Measurements from ENCODE around the gene FAM171A2.
"Not testable (repeated sequence)": the region's sequence is repeated elsewhere in the genome, so short reads cannot be mapped to it uniquely, and the experiment has no call there.

Gene FAM171A2

GRCh38 chr17:44360144-44360533 lies 3.5 kb downstream of the FAM171A2 start:
- DNase-seq, result no peak

DNA sequence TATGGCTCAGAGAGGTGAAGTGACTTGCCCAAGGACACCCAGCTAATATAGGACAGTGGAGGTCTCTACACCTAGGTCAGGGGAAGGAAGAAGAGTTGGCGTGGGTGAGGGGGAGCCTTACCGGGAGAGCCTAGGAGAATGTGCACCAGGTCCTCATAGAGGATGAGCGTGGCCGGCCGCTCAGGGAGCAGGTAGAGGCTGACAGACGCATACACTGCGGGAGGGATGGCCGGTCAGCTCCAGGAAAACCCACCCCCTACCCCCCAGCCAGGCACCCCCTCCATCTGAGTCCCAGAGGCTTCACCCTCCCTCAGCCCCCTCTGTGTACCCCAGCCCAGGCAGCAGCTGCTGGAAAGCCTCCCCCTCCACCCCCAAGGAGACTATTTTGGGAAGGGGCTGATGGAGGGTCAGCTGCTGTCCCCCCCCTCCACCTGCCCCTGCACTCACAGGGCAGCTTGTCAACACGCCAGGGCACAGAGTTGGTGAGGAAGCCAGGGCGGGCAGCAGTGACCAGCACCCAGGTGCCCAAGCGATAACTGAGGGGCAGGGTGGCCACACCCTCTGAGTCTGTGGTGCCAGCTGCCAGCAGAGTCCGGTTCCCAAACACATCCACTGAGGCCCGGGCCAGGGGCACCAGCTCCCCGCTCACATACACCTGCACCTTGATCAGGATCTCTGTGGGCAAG lies 4.1 kb downstream of the FAM171A2 start:
- no peak for DNase-seq

GRCh38 chr17:44359006-44359405 lies 4.6 kb downstream of the FAM171A2 start:
- no peak for DNase-seq

GRCh38 chr17:44358066-44358465 lies 5.6 kb downstream of the FAM171A2 start:
- no peak for DNase-seq

- DNase-seq, result no peak
These were observed 7.4 kb downstream of the FAM171A2 start for GRCh38 chr17:44356241-44356640.

DNA sequence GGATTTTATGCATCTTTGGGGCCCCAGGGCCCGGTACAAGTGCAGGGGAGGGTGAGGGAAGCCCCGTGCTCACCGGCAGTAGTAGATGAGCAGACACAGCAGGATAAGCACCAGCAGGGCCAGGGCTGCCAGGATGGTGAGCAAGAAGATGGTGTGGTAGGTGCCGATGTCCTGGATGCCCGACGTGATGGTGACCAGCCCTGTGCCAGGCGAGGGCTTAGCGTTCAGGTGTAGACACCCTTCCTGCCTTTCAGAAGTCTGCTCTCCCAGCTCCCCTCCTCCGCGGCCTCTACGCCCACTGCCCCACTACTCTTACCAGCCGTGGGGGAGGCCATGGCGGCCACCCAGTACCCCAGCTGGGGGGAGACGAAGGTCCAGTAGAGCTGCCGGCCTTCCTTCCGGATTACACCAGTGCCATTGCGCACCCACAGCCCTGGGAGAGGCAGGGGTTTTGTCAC lies 8.0 kb downstream of the FAM171A2 start:
- DNase-seq, result no peak

GRCh38 chr17:44354582-44355561 lies 8.8 kb downstream of the FAM171A2 start:
- DNase-seq, result peak in 4 of 5 donors; percentile 31 to 53 (median 43)

GRCh38 chr17:44353672-44354331 lies 9.9 kb downstream of the FAM171A2 start:
- DNase-seq, result no peak

DNA sequence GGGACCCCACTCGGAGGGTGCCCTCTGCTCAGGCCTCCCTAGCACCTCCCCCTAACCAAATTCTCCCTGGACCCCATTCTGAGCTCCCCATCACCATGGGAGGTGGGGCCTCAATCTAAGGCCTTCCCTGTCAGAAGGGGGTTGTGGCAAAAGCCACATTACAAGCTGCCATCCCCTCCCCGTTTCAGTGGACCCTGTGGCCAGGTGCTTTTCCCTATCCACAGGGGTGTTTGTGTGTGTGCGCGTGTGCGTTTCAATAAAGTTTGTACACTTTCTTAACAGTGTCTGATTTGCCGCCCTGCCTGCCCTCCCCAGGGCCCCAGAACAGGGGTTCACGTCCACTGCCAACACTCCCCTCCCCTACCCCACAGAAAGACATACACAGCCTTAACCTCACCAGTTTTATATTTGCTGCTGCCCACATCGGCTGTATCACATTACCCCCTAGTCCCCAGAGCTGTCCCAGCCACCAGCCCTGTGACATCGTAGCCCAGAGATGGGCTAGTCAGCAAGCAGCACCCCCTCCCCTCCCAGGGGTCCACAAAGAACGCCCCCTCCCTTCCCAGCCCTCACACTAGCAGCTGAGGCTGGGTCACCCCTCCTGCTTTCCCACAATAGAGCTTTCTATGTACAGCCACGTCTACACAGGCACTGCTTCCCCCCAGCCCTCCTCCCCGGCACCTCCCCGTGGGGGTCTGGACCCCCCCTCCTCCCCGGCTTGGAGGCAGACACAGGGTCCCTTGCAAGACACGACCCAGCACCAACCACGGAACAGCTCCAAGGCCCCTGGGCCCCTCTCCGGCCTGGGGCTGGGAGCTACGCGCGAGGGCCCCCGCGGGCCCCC lies 10.6 kb downstream of the FAM171A2 start:
- no peak for DNase-seq

DNA sequence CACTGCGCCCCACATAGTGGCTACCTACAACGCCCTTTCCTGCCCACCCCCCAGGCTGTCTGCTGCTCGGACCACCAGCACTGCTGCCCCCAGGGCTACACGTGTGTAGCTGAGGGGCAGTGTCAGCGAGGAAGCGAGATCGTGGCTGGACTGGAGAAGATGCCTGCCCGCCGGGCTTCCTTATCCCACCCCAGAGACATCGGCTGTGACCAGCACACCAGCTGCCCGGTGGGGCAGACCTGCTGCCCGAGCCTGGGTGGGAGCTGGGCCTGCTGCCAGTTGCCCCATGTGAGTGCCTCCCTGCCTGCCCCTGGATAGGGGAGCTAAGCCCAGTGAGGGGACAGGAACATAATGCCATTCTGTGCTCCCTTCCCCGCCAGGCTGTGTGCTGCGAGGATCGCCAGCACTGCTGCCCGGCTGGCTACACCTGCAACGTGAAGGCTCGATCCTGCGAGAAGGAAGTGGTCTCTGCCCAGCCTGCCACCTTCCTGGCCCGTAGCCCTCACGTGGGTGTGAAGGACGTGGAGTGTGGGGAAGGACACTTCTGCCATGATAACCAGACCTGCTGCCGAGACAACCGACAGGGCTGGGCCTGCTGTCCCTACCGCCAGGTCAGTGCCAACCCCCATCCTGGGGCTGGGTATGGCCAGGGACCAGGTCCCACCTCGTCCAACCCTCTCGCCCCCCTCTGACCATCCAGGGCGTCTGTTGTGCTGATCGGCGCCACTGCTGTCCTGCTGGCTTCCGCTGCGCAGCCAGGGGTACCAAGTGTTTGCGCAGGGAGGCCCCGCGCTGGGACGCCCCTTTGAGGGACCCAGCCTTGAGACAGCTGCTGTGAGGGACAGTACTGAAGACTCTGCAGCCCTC lies 11.5 kb downstream of the FAM171A2 start:
- DNase-seq, result no peak

- no peak for DNase-seq
These were observed 12.2 kb downstream of the FAM171A2 start for GRCh38 chr17:44351464-44351863.

GRCh38 chr17:44350733-44351226 lies 12.9 kb downstream of the FAM171A2 start:
- DNase-seq, result peak; percentile 33 to 60 (median 52)

DNA sequence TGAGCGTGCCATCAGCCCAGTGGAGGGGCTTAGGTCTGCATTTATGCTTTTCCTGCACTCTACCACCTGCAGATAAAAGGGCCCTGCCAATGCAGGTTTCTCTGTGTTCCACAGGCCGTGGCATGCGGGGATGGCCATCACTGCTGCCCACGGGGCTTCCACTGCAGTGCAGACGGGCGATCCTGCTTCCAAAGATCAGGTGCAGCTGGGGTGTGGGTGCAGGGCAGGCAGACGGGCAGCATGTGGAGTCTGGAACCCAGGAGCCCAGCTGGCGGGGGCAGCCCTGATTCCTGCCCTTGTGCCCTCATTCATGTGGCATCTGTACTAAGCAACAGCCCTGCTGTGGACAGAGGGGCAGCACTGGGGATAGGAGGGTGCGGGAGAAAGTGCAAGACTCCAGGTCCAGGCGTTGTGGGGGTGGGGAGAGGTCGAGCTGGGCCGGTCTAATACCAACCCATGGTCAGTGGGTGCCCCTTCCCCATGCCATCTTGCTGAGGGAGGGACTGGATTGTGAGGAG lies 14.0 kb downstream of the FAM171A2 start:
- DNase-seq, result no peak

- no peak for DNase-seq
These were observed 14.7 kb downstream of the FAM171A2 start for GRCh38 chr17:44348988-44349364.

DNA sequence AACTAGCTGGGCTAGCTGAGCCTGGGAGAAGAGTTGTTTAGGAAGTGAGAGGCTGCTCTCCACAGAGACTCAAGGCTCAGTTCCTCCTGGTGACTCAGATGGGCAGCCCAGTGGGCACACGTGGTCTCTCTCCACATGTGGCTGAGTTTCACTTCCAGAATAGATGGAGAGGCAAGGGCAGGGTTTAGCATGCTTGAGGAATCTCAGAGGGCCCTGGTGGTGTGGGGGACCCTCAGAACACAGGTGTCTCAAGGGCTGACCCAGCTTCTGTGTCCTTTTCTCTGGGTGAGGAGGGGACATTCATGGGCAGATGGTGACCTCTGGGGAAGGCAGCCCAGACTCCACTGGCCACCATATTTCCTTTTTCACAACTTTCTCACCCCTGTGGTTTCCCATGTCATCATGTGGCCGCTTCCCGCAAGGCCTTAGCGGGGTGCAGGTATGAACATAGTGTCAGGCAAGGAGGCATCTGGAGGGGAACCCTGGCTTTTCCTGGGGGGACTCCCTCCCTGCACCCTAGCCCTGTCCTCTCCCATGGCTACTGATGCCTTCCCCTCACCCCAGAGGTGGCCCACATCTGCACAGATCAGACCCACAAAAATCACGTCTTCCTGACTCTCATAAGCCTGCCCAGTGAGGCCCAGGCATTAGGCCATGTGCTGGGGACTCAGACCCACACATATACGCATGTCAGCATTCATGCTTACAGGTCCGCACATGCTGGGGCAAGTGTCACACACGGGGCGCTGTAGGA lies 15.2 kb downstream of the FAM171A2 start:
- DNase-seq, result no peak

DNA sequence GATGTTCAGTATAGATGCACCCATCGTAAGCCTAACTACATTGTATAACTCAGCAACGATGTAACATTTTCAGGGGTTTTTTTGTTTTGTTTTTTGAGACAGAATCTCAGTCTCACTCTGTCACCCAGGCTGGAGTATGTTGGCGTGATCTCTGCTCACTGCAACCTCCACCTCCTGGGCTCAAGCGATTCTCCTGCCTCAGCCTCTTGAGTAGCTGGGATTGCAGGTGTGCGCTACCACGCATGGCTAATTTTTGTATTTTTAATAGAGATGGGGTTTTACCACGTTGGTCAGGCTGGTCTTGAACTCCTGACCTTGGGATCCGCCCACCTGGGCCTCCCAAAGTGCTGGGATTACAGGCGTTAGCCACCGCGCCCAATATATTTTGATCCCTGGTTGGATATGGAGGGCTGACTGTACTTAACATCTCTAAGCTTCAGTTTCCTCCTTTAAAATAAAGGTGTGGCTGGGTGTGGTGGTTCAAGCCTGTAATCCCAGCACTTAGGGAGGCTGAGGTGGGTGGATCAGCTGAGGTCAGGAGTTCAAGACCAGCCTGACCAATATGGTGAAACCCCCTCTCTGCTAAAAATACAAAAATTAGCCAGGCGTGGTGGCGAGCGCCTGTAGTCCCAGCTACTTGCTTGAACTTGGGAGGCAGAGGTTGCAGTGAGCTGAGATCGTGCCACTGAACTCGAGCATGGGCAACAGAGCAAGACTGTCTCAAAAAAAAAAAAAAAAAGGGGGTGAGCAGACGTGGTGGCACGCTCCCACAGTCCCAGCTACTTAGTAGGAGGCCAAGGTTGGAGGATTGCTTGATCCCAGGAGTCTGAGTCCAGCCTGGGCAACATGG lies 16.2 kb downstream of the FAM171A2 start:
- not testable (repeated sequence) for DNase-seq

GRCh38 chr17:44346064-44346844 lies 17.4 kb downstream of the FAM171A2 start:
- no peak for DNase-seq

DNA sequence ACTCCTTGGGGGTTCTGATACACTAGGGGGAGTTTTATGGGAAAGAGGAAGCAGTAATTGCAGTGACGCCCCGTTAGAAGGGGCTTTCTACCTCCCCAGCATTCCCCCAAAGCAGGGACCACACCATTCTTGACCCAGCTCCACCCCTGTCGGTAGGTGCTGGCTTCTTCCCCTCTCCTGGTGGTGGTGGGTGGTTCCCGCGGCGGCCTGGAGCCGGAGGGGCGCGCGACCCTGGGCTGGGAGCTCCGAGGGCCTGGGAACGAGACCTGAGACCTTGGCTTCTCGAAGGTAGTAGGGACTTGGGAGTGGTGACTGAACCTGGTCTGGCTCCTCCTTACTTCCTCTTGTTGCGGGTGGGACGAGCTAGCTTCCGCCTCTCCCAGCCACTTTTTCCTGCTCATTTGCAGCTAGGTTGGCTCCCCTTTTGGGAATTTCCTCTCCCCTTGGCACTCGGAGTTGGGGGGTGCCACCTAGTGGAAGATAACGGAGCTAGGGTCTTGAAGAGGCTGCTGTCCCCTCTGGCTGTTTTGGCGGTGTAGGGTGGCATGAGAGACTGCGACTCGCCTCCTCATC lies 18.1 kb downstream of the FAM171A2 start:
- peak in 2 of 5 donors; percentile 23 to 25 for DNase-seq

All from T-helper 1 cell (primary cell).